HepG2 (cell line): ENCODE data around the gene TSEN54. TPM values are rescaled to one million over a fixed set of nuclear protein-coding genes. Genes with fewer than 3 reads are reported as not detected.

ENCODE experiments used
- ARNT ChIP-seq: fragments of 450-650 bp; IDR thresholded peaks from 2 replicates; pipeline ENCODE4 v1.6.1; 2017
- CENPX ChIP-seq: sonication (generic); formaldehyde crosslinking; IDR thresholded peaks from 2 replicates; pipeline ENCODE4 v1.9.0; 2021; ENCODE audit warnings: mild to moderate bottlenecking, missing genetic modification reagents, moderate library complexity
- GABPB1 ChIP-seq: IDR thresholded peaks from 2 replicates; pipeline ENCODE4 v1.6.1; 2016; ENCODE audit warnings: mild to moderate bottlenecking, missing genetic modification reagents, moderate library complexity, missing compliant biosample characterization
- GATA4 ChIP-seq: sonication (generic); IDR thresholded peaks from 2 replicates; pipeline ENCODE4 v1.6.1; 2016; ENCODE audit warnings: antibody characterized with exemption, low read depth, borderline replicate concordance
- GTF2F1 ChIP-seq: fragments of 150-350 bp; IDR thresholded peaks from 2 replicates; pipeline ENCODE4 v1.6.1; 2014; ENCODE audit warnings: low read length
- HBP1 ChIP-seq: IDR thresholded peaks from 2 replicates; pipeline ENCODE4 v1.6.1; 2016; ENCODE audit warnings: low read depth, control low read depth
- JUNB ChIP-seq: sonication (generic); formaldehyde crosslinking; IDR thresholded peaks from 2 replicates; pipeline ENCODE4 v1.8.0; 2022; ENCODE audit warnings: missing genetic modification reagents, mild to moderate bottlenecking, borderline replicate concordance
- KLF15 ChIP-seq: sonication (generic); formaldehyde crosslinking; IDR thresholded peaks from 2 replicates; pipeline ENCODE4 v1.8.1; 2023; ENCODE audit warnings: borderline replicate concordance, mild to moderate bottlenecking, inconsistent platforms, missing genetic modification reagents, mixed read lengths
- MATR3 ChIP-seq: sonication (generic); formaldehyde crosslinking; IDR thresholded peaks from 2 replicates; pipeline ENCODE4 v1.4.0; 2020; ENCODE audit warnings: missing genetic modification reagents
- MXD4 ChIP-seq: IDR thresholded peaks from 2 replicates; pipeline ENCODE4 v1.6.1; 2016; ENCODE audit warnings: mild to moderate bottlenecking, missing biosample characterization, missing genetic modification reagents
- SRSF4 ChIP-seq: fragments of 200-400 bp; formaldehyde crosslinking; IDR thresholded peaks from one replicate; pipeline ENCODE4 v1.6.1; 2018; ENCODE audit warnings: mild to moderate bottlenecking, low read depth, low read length, moderate library complexity; ENCODE audit not compliant: poor library complexity, severe bottlenecking
- TAF15 ChIP-seq: fragments of 200-400 bp; formaldehyde crosslinking; IDR thresholded peaks from one replicate; pipeline ENCODE4 v1.6.1; 2018; ENCODE audit warnings: mild to moderate bottlenecking, low read depth, low read length; ENCODE audit not compliant: poor library complexity, severe bottlenecking
- TCF7 ChIP-seq: sonication (generic); IDR thresholded peaks from 2 replicates; pipeline ENCODE4 v1.6.1; 2016; ENCODE audit warnings: antibody characterized with exemption, low read depth
- TFAP4 ChIP-seq: sonication (generic); IDR thresholded peaks from 2 replicates; pipeline ENCODE4 v1.6.1; 2016; ENCODE audit warnings: low read depth, borderline replicate concordance
- TFDP1 ChIP-seq: IDR thresholded peaks from 2 replicates; pipeline ENCODE4 v1.6.1; 2016; ENCODE audit warnings: missing compliant biosample characterization, missing genetic modification reagents, borderline replicate concordance
- ZBTB7B ChIP-seq: sonication (generic); formaldehyde crosslinking; IDR thresholded peaks from 2 replicates; pipeline ENCODE4 v1.4.0; 2020; ENCODE audit warnings: missing genetic modification reagents
- ZNF101 ChIP-seq: sonication (generic); formaldehyde crosslinking; IDR thresholded peaks from 2 replicates; pipeline ENCODE4 v1.4.0; 2020; ENCODE audit warnings: mild to moderate bottlenecking, low read depth, missing genetic modification reagents, borderline replicate concordance
- ZNF207 ChIP-seq: fragments of 450-650 bp; IDR thresholded peaks from 2 replicates; pipeline ENCODE4 v1.6.1; 2016; ENCODE audit warnings: antibody characterized with exemption, borderline replicate concordance
- ZNF317 ChIP-seq: sonication (generic); formaldehyde crosslinking; IDR thresholded peaks from 2 replicates; pipeline ENCODE4 v1.5.0; 2020; ENCODE audit warnings: mild to moderate bottlenecking, missing genetic modification reagents
- ZNF337 ChIP-seq: sonication (generic); formaldehyde crosslinking; IDR thresholded peaks from 2 replicates; pipeline ENCODE4 v1.5.1; 2020; ENCODE audit warnings: missing genetic modification reagents, low read depth, mild to moderate bottlenecking, borderline replicate concordance
- ZNF572 ChIP-seq: sonication (generic); formaldehyde crosslinking; IDR thresholded peaks from 2 replicates; pipeline ENCODE4 v1.5.1; 2020; ENCODE audit warnings: mild to moderate bottlenecking, missing genetic modification reagents
- ZNF790 ChIP-seq: sonication (generic); formaldehyde crosslinking; IDR thresholded peaks from 2 replicates; pipeline ENCODE4 v1.8.0; 2022; ENCODE audit warnings: missing genetic modification reagents, mild to moderate bottlenecking, borderline replicate concordance
- polyA plus RNA-seq, 8 experiments: library from polyadenylated mRNA; depleted of rRNA in 3 of 8; stranded (reverse) in 7 of 8; unstranded in 1 of 8; fragments of >200 nt; fragmentation: Illumina TruSeq in 4 of 8; extraction: Trizol in 4 of 8; gene quantifications; 2 replicates each; pipeline versions ENCODE4 v1.2.1 to v1.2.3, GENCODE V29; 2011 to 2016; ENCODE audit warnings: low read depth in 4 of 8, missing spikeins in 1 of 8, mixed read lengths in 1 of 8; ENCODE audit not compliant: insufficient read depth in 1 of 8
- total RNA-seq, 5 experiments: library from RNA; depleted of rRNA; stranded (reverse); fragments of >200 nt; fragmentation: Illumina TruSeq; extraction: Trizol; gene quantifications; 2 replicates each; pipeline ENCODE4 v1.2.3, GENCODE V29; 2016; ENCODE audit warnings: low read depth in 1 of 5

TSEN54 gene
- total and polyA plus RNA-seq, 2 of the 13 experiments (the other 11 are each of a cell fraction or from before 2014, with no cell fraction given), result 62.9 to 63.3 TPM

GRCh38 chr17:75549246-75550138, 33.2 kb downstream of the TSEN54 start (continued):
- TF ChIP-seq JUNB (CRISPR knock-in tag) (no peak), SRSF4 (no peak), ZNF572 (CRISPR knock-in tag) (peak; percentile 91; the same call in 1 of the 2 replicates), GATA4 (no peak), MATR3 (CRISPR knock-in tag) (no peak), TCF7 (no peak), TAF15 (peak; percentile 63), ZBTB7B (CRISPR knock-in tag) (peak; percentile 64; the same call in 1 of the 2 replicates), ZNF207 (no peak), ZNF101 (CRISPR knock-in tag) (no peak), ZNF317 (CRISPR knock-in tag) (peak; percentile 82), TFAP4 (peak; percentile 82; the same call in 1 of the 2 replicates), TFDP1 (peak; percentile 52; the same call in 1 of the 2 replicates), HBP1 (CRISPR knock-in tag) (no peak; the same call in 1 of the 2 replicates), CENPX (CRISPR knock-in tag) (no peak), GABPB1 (CRISPR knock-in tag) (peak; percentile 74), GTF2F1 (no peak), ZNF790 (CRISPR knock-in tag) (no peak), MXD4 (CRISPR knock-in tag) (peak; percentile 57; the same call in 1 of the 2 replicates), ARNT (no peak), KLF15 (CRISPR knock-in tag) (0 out of 2 replicates have a peak, but pooled peaks have one; percentile 79), ZNF337 (CRISPR knock-in tag) (peak; percentile 89; the same call in 1 of the 2 replicates)
